ENCODE data around the gene SMYD1.

SMYD1 gene

GRCh38 chr2:88115825-88116518 lies 48.3 kb downstream of the SMYD1 start:
- TF ChIP-seq POU6F1 (CRISPR knock-in tag; IDR thresholded peaks at IDR 0.05; ENCODE audit: borderline replicate concordance, low read depth) (no peak), GLIS3 (CRISPR knock-in tag; IDR thresholded peaks at IDR 0.05) (no peak), BACH2 (CRISPR knock-in tag; IDR thresholded peaks at IDR 0.05; ENCODE audit: borderline replicate concordance) (no peak), ZNF8 (CRISPR knock-in tag; IDR thresholded peaks at IDR 0.05) (no peak), TSHZ2 (CRISPR knock-in tag; IDR thresholded peaks at IDR 0.05) (no peak), PPARA (CRISPR knock-in tag; IDR thresholded peaks at IDR 0.05; ENCODE audit: borderline replicate concordance) (no peak), TCF4 (CRISPR knock-in tag; IDR thresholded peaks at IDR 0.05; ENCODE audit: borderline replicate concordance) (no peak), ZFP3 (CRISPR knock-in tag; IDR thresholded peaks at IDR 0.05) (no peak), ZFP30 (CRISPR knock-in tag; IDR thresholded peaks at IDR 0.05) (no peak), RARB (CRISPR knock-in tag; IDR thresholded peaks at IDR 0.05) (no peak), ESRRG (CRISPR knock-in tag; IDR thresholded peaks at IDR 0.05) (no peak), ARNTL (CRISPR knock-in tag; IDR thresholded peaks at IDR 0.05; ENCODE audit: borderline replicate concordance, low read depth) (no peak), TOX (CRISPR knock-in tag; IDR thresholded peaks at IDR 0.05; ENCODE audit: borderline replicate concordance) (no peak)
- no peak for ATAC-seq

- TF ChIP-seq CSRNP3 (CRISPR knock-in tag; IDR thresholded peaks at IDR 0.05): no peak
- no peak for TF ChIP-seq ISL1 (CRISPR knock-in tag; IDR thresholded peaks at IDR 0.05)
- TF ChIP-seq PATZ1 (CRISPR knock-in tag; IDR thresholded peaks at IDR 0.05; ENCODE audit: borderline replicate concordance): no peak
- no peak for TF ChIP-seq ZNF70 (CRISPR knock-in tag; IDR thresholded peaks at IDR 0.05)
- no peak for TF ChIP-seq GLIS3 (CRISPR knock-in tag; IDR thresholded peaks at IDR 0.05)
- TF ChIP-seq TSHZ2 (CRISPR knock-in tag; IDR thresholded peaks at IDR 0.05): no peak
- no peak for TF ChIP-seq CSDC2 (CRISPR knock-in tag; IDR thresholded peaks at IDR 0.05)
- no peak for TF ChIP-seq ESRRG (CRISPR knock-in tag; IDR thresholded peaks at IDR 0.05)
- TF ChIP-seq BACH2 (CRISPR knock-in tag; IDR thresholded peaks at IDR 0.05; ENCODE audit: borderline replicate concordance): no peak
- no peak for TF ChIP-seq TOX (CRISPR knock-in tag; IDR thresholded peaks at IDR 0.05; ENCODE audit: borderline replicate concordance)
- no peak for ATAC-seq
Measured at GRCh38 chr2:88116669-88117432, 49.2 kb downstream of the SMYD1 start.

All from SK-N-SH treated with all-trans-retinoic acid at 6 μM for 48 hours (cell line).